H9 (cell line): ENCODE measurements around the gene CDK14. TPM values are rescaled to one million over a fixed set of nuclear protein-coding genes. Genes with fewer than 3 reads are reported as not detected.

Source experiments
- DNase-seq: peaks from one replicate; pipeline ENCODE4 v3.0.0-alpha.2; 2017
- H2AFZ ChIP-seq: one replicate; pipeline ENCODE4 v1.6.1; 2013; ENCODE audit warnings: mild to moderate bottlenecking, low read length, control low read depth, moderate library complexity
- H2AK5ac ChIP-seq: 2 replicates; pipeline ENCODE4 v1.6.1; 2013; ENCODE audit warnings: low read length, control low read depth, mixed read lengths; ENCODE audit not compliant: insufficient read length
- H2BK120ac ChIP-seq: one replicate; pipeline ENCODE4 v1.6.1; 2013; ENCODE audit warnings: low read depth, mild to moderate bottlenecking, low read length, control low read depth, inconsistent platforms; ENCODE audit not compliant: poor library complexity, severe bottlenecking
- H2BK12ac ChIP-seq: 2 replicates; pipeline ENCODE4 v1.6.1; 2013; ENCODE audit warnings: low read length, control low read depth, mixed read lengths, low read depth; ENCODE audit not compliant: insufficient read length
- H2BK15ac ChIP-seq: 2 replicates; pipeline ENCODE4 v1.6.1; 2013; ENCODE audit warnings: low read depth, low read length, control low read depth
- H2BK20ac ChIP-seq: one replicate; pipeline ENCODE4 v1.6.1; 2013; ENCODE audit warnings: low read depth, mild to moderate bottlenecking, low read length, control low read depth, inconsistent platforms; ENCODE audit not compliant: poor library complexity, severe bottlenecking
- H2BK5ac ChIP-seq: 2 replicates; pipeline ENCODE4 v1.6.1; 2013; ENCODE audit warnings: low read length, control low read depth, mixed read lengths; ENCODE audit not compliant: insufficient read length
- H3K14ac ChIP-seq: 2 replicates; pipeline ENCODE4 v1.6.1; 2013; ENCODE audit warnings: low read length, control low read depth; ENCODE audit not compliant: insufficient read depth
- H3K18ac ChIP-seq: 2 replicates; pipeline ENCODE4 v1.6.1; 2013; ENCODE audit warnings: low read depth, mild to moderate bottlenecking, mixed read lengths, low read length, control low read depth; ENCODE audit not compliant: insufficient read length
- H3K23ac ChIP-seq: 2 replicates; pipeline ENCODE4 v1.6.1; 2013; ENCODE audit warnings: low read length, control low read depth, mixed read lengths, low read depth; ENCODE audit not compliant: insufficient read length
- H3K23me2 ChIP-seq: 2 replicates; pipeline ENCODE4 v1.6.1; 2013; ENCODE audit warnings: low read depth, mild to moderate bottlenecking, mixed read lengths, low read length, control low read depth; ENCODE audit not compliant: insufficient read length, poor library complexity, severe bottlenecking
- H3K27ac ChIP-seq: 2 replicates; pipeline ENCODE4 v1.5.1; 2013; ENCODE audit warnings: low read length, control low read depth, mixed read lengths, low read depth; ENCODE audit not compliant: insufficient read length
- H3K27me3 ChIP-seq: 2 replicates; pipeline ENCODE4 v1.6.1; 2013; ENCODE audit warnings: low read length, control low read depth, inconsistent platforms; ENCODE audit not compliant: insufficient read depth
- H3K4ac ChIP-seq: 2 replicates; pipeline ENCODE4 v1.6.1; 2013; ENCODE audit warnings: low read depth, mild to moderate bottlenecking, control low read depth, inconsistent platforms, low read length, moderate library complexity
- H3K4me1 ChIP-seq: 2 replicates; pipeline ENCODE4 v1.6.1; 2013; ENCODE audit warnings: low read length, control low read depth, inconsistent platforms; ENCODE audit not compliant: insufficient read depth
- H3K4me2 ChIP-seq: 2 replicates; pipeline ENCODE4 v1.6.1; 2013; ENCODE audit warnings: low read length, control low read depth, mixed read lengths; ENCODE audit not compliant: insufficient read length, insufficient read depth
- H3K56ac ChIP-seq: 2 replicates; pipeline ENCODE4 v1.6.1; 2013; ENCODE audit warnings: low read depth, mild to moderate bottlenecking, mixed read lengths, low read length, control low read depth; ENCODE audit not compliant: insufficient read length
- H3K79me1 ChIP-seq: 2 replicates; pipeline ENCODE4 v1.6.1; 2013; ENCODE audit warnings: low read depth, mild to moderate bottlenecking, moderate library complexity, low read length, control low read depth, inconsistent platforms; ENCODE audit not compliant: insufficient read depth, poor library complexity, severe bottlenecking
- H3K79me2 ChIP-seq: 2 replicates; pipeline ENCODE4 v1.6.1; 2013; ENCODE audit warnings: low read length, control low read depth, inconsistent platforms; ENCODE audit not compliant: insufficient read depth
- H3K9ac ChIP-seq: 2 replicates; pipeline ENCODE4 v1.6.1; 2013; ENCODE audit warnings: low read length, control low read depth, mixed read lengths; ENCODE audit not compliant: insufficient read length; ENCODE audit errors: extremely low read depth
- H3K9me3 ChIP-seq: one replicate; pipeline ENCODE4 v1.6.1; 2013; ENCODE audit warnings: low read depth, low read length, inconsistent platforms; ENCODE audit not compliant: control insufficient read depth
- H3T11ph ChIP-seq: one replicate; pipeline ENCODE4 v1.6.1; 2013; ENCODE audit warnings: mild to moderate bottlenecking, low read length, control low read depth, inconsistent platforms
- H4K20me1 ChIP-seq: one replicate; pipeline ENCODE4 v1.6.1; 2013; ENCODE audit not compliant: control insufficient read depth, insufficient read length, insufficient read depth
- H4K5ac ChIP-seq: 2 replicates; pipeline ENCODE4 v1.6.1; 2013; ENCODE audit warnings: low read depth, mild to moderate bottlenecking, mixed read lengths, low read length, control low read depth; ENCODE audit not compliant: insufficient read length
- H4K8ac ChIP-seq: replicated peaks from 2 replicates; pipeline ENCODE4 v1.6.1; 2013; ENCODE audit warnings: low read length, control low read depth, mixed read lengths, low read depth; ENCODE audit not compliant: insufficient read length
- H4K91ac ChIP-seq: 2 replicates; pipeline ENCODE4 v1.6.1; 2013; ENCODE audit warnings: low read depth, mild to moderate bottlenecking, moderate library complexity, mixed read lengths, low read length, control low read depth; ENCODE audit not compliant: insufficient read length
- H3K27ac Mint-ChIP-seq, 3 experiments: 2 replicates in 2 of 3; 3 replicates in 1 of 3; pipeline ENCODE4 v1.8.0; 2020 to 2021; ENCODE audit warnings: mixed read lengths in 3 of 3, mild to moderate bottlenecking in 1 of 3, moderate library complexity in 1 of 3
- H3K27me3 Mint-ChIP-seq: 2 replicates; pipeline ENCODE4 v1.8.0; 2021; ENCODE audit warnings: low read depth, mild to moderate bottlenecking, moderate library complexity, mixed read lengths
- H3K36me3 Mint-ChIP-seq, 3 experiments: 2 replicates in 2 of 3; 3 replicates in 1 of 3; pipeline ENCODE4 v1.8.0; 2020 to 2021; ENCODE audit warnings: low read depth in 3 of 3, mixed read lengths in 3 of 3; ENCODE audit not compliant: insufficient read depth in 1 of 3
- H3K4me1 Mint-ChIP-seq, 2 experiments: 2 replicates each; pipeline ENCODE4 v1.8.0; 2020; ENCODE audit warnings: mixed read lengths in 2 of 2
- H3K4me3 Mint-ChIP-seq, 2 experiments: 2 replicates in 1 of 2; 3 replicates in 1 of 2; pipeline ENCODE4 v1.8.0; 2020 to 2021; ENCODE audit warnings: mild to moderate bottlenecking in 2 of 2, mixed read lengths in 2 of 2, moderate library complexity in 1 of 2
- H3K9me3 Mint-ChIP-seq, 2 experiments: 2 replicates in 1 of 2; 3 replicates in 1 of 2; pipeline ENCODE4 v1.8.0; 2020; ENCODE audit warnings: mild to moderate bottlenecking in 2 of 2, mixed read lengths in 2 of 2, moderate library complexity in 1 of 2
- WGBS: extraction: QIAGEN DNeasy Blood & Tissue Kit; methylation state at CpG from one replicate; pipeline ENCODE4 v1.1.7; 2013; ENCODE audit warnings: missing lambda C conversion rate, low lambda C conversion rate, mixed read lengths; ENCODE audit not compliant: insufficient read length; ENCODE audit errors: extremely low coverage; 5-methylcytosine and 5-hydroxymethylcytosine counted together
- total RNA-seq: library from RNA; stranded (reverse); gene quantifications from 2 replicates; pipeline ENCODE4 v1.2.1, GENCODE V29; 2021
- TF ChIP-seq, protein P1 (sequence below): fragments of 200-600 bp; sonication (generic); conservative IDR thresholded peaks from 3 replicates; pipeline ENCODE4 v1.8.0; 2021; ENCODE audit warnings: antibody characterized with exemption, mild to moderate bottlenecking

Gene CDK14
- total RNA-seq, 1 experiment from 2014 or later: 23.9 TPM

DNA sequence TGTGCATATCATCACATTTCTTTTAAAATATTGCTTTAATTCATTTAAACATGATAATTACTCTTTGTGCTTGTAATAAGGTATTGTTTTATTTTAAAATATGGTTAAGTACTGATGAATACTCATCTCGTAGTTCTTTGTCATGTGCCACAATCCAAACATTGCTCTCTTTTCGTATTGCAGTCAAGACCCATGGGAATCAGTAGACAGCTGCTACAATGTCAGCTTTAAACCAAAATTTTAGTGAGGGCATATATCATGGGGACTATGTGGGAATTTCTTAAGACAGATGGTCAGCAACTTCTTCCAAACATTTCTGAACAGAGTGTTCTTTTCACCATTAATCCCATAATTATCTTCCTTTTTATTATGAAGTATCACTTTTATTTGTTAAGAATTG is 590.9 kb downstream of the CDK14 start:
- H2AK5ac ChIP-seq: no peak overlapping the region
- H2BK15ac ChIP-seq: no peak overlapping the region
- no peaks in the 10 kb centered on the region; the same call in 1 of the 2 replicates for H3K4me1 ChIP-seq
- no peak overlapping the region for H2AFZ ChIP-seq
- no peak overlapping the region for H4K8ac ChIP-seq
- H2BK12ac ChIP-seq: no peak overlapping the region
- H4K20me1 ChIP-seq: no peaks in the 10 kb centered on the region
- H3K79me2 ChIP-seq: no peaks in the 10 kb centered on the region
- H3K4me2 ChIP-seq: no peak overlapping the region
- no peak for DNase-seq
- H3T11ph ChIP-seq: no peak overlapping the region
- H3K23me2 ChIP-seq: no peaks in the 10 kb centered on the region
- Mint-ChIP-seq H3K9me3 (no peaks in the 10 kb centered on the region; a peak in 1 of 5 replicates), H3K4me1 (peaks cover 0 to 3% of the 10 kb centered on the region in 2 experiments; a peak in 2 of 4 replicates), H3K36me3 (no peaks in the 10 kb centered on the region), H3K27ac (no peak overlapping the region), H3K27me3 (no peaks in the 10 kb centered on the region), H3K4me3 (no peak overlapping the region)
- no peak overlapping the region for H4K91ac ChIP-seq
- H3K14ac ChIP-seq: no peak overlapping the region
- H4K5ac ChIP-seq: no peak overlapping the region
- H2BK5ac ChIP-seq: no peak overlapping the region
- no peak overlapping the region for H3K18ac ChIP-seq
- H3K27ac ChIP-seq: no peak overlapping the region
- no peaks in the 10 kb centered on the region for H3K79me1 ChIP-seq
- H3K27me3 ChIP-seq: no peaks in the 10 kb centered on the region
- H3K23ac ChIP-seq: no peak overlapping the region
- no peak overlapping the region for H2BK120ac ChIP-seq
- WGBS: no CpG with 5 or more reads among the region's 2 CpGs
- TF ChIP-seq, protein P1, sequence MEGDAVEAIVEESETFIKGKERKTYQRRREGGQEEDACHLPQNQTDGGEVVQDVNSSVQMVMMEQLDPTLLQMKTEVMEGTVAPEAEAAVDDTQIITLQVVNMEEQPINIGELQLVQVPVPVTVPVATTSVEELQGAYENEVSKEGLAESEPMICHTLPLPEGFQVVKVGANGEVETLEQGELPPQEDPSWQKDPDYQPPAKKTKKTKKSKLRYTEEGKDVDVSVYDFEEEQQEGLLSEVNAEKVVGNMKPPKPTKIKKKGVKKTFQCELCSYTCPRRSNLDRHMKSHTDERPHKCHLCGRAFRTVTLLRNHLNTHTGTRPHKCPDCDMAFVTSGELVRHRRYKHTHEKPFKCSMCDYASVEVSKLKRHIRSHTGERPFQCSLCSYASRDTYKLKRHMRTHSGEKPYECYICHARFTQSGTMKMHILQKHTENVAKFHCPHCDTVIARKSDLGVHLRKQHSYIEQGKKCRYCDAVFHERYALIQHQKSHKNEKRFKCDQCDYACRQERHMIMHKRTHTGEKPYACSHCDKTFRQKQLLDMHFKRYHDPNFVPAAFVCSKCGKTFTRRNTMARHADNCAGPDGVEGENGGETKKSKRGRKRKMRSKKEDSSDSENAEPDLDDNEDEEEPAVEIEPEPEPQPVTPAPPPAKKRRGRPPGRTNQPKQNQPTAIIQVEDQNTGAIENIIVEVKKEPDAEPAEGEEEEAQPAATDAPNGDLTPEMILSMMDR: no peak
- H3K9me3 ChIP-seq: no peaks in the 10 kb centered on the region
- no peak overlapping the region for H2BK20ac ChIP-seq
- no peak overlapping the region for H3K4ac ChIP-seq
- H3K9ac ChIP-seq: no peak overlapping the region
- no peak overlapping the region for H3K56ac ChIP-seq
